Colonic mucosa (tissue), 4 donors: ENCODE data around the gene METTL25. TPM values are rescaled to one million over a fixed set of nuclear protein-coding genes. Genes with fewer than 3 reads are reported as not detected.

Experiments used
- DNase-seq: peaks from one replicate; pipeline ENCODE4 v3.0.0-alpha.2; 2020
- H3K27ac ChIP-seq: fragments of 200-600 bp; one replicate; pipeline ENCODE4 v1.8.0; 2021
- H3K27me3 ChIP-seq: fragments of 200-600 bp; one replicate; pipeline ENCODE4 v1.8.0; 2021
- H3K36me3 ChIP-seq: fragments of 200-600 bp; one replicate; pipeline ENCODE4 v1.8.0; 2021
- H3K4me1 ChIP-seq: fragments of 200-600 bp; one replicate; pipeline ENCODE4 v1.8.0; 2021; ENCODE audit warnings: mild to moderate bottlenecking
- H3K4me3 ChIP-seq: fragments of 200-600 bp; one replicate; pipeline ENCODE4 v1.8.0; 2021
- H3K9ac ChIP-seq, 2 donors: one replicate each; pipeline ENCODE4 v1.7.0; 2013; ENCODE audit warnings: control low read depth in 2 of 2, low read depth in 2 of 2, low read length in 2 of 2
- H3K9me3 ChIP-seq: fragments of 200-600 bp; one replicate; pipeline ENCODE4 v1.8.0; 2021
- CTCF ChIP-seq: fragments of 200-600 bp; IDR thresholded peaks from one replicate; pipeline ENCODE4 v1.8.0; 2022; ENCODE audit warnings: antibody characterized with exemption, mild to moderate bottlenecking
- intact Hi-C: fragments of 100-400 bp; cut with DNase I; formaldehyde crosslinking; loops from one replicate; pipeline ENCODE4 v1.14.1; 2022
- total RNA-seq, 2 donors: library from RNA; stranded (reverse); fragmentation: NEBNext Ultra II Directional in 1 of 2; extraction: Animal tissue kit (Norgen Biotek cat#: 25700) in 1 of 2; gene quantifications; one replicate each; pipeline ENCODE4 v1.2.1, GENCODE V29; 2021
- donor health status: healthy.
- donor health status: DM: no; HTN: no; CAD: no.
- donor health status: DM: no; HTN: no; CAD: no.

The METTL25 gene
- total RNA-seq, 2 donors from 2014 or later, result 12.8 to 13.8 TPM

- Histone ChIP-seq H3K4me1 (no peaks in the 10 kb centered on the region), H3K36me3 (no peaks in the 10 kb centered on the region), H3K27me3 (no peaks in the 10 kb centered on the region), H3K27ac (no peak overlapping the region), H3K9ac (no peak overlapping the region), H3K9me3 (no peaks in the 10 kb centered on the region), H3K4me3 (no peak overlapping the region)
- intact Hi-C loops, result no loop called here
- no peak for TF ChIP-seq CTCF
- no peak for DNase-seq
Observed at GRCh38 chr12:82375201-82375600, 16.9 kb downstream of the METTL25 start.

- DNase-seq, result no peak
- Histone ChIP-seq H3K9ac (no peak overlapping the region), H3K4me1 (no peaks in the 10 kb centered on the region), H3K9me3 (no peaks in the 10 kb centered on the region), H3K27me3 (no peaks in the 10 kb centered on the region), H3K4me3 (no peak overlapping the region), H3K27ac (no peak overlapping the region), H3K36me3 (no peaks in the 10 kb centered on the region)
- intact Hi-C loops, result no loop called here
- no peak for TF ChIP-seq CTCF
Observed at GRCh38 chr12:82378997-82379396, 20.7 kb downstream of the METTL25 start.

DNA sequence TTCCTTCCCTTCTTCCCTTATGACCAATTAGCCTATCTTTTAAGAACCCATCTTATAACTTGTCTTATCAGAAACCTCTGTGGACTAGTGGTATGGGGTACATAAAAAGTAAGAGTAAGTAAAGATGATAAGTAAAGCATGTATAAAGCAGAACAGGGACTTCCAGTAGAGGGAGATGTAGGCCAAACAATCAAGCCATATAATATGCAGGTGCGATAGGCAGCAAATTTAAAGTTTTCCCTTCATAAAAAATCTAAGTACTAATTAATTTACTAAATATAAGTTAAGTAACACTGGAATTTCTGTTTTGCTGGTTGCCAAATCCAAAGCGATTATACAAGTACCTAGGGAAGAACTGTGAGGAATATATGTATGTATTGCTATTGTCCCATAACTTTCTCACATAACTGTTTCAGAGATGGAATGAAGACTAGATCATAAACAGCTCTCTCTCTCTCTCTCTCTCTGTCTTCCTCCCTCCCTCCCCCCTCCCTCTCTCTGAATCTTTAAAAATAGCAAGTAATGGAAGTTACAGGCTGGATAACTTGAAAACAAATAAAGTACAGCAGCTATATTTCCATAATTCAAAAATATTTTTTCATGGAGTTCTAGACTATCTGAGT, 25.7 kb downstream of the METTL25 start:
- Histone ChIP-seq H3K9me3 (no peaks in the 10 kb centered on the region), H3K27me3 (no peaks in the 10 kb centered on the region), H3K4me1 (no peaks in the 10 kb centered on the region), H3K4me3 (no peak overlapping the region), H3K36me3 (no peaks in the 10 kb centered on the region), H3K9ac (no peak overlapping the region), H3K27ac (no peak overlapping the region)
- peak; percentile 20 for TF ChIP-seq CTCF
- intact Hi-C loops, result loop anchor here (10.0 kb wide), 1 partner anchor 241 kb away; no protein-coding TSS in a partner anchor
- DNase-seq, result no peak

DNA sequence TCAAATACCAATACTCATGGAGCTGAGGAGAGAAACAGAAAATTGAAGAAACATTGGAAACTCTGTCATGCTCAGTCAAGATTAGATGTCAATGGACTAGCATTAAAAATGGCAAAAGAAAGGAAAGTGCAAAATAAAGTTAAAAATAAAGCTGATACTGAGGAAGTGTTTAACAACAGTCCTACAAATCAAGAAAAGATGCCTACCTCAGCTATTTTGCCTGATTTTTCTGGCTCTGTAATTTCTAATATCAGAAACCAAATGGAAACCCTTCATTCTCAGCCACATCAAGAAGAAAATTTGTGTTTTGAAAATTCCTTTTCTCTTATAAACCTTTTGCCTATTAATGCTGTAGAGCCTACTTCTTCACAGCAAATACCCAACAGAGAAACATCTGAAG, 40.5 kb downstream of the METTL25 start:
- no peak for TF ChIP-seq CTCF
- Histone ChIP-seq H3K4me3 (no peak overlapping the region), H3K27ac (no peak overlapping the region), H3K9me3 (no peaks in the 10 kb centered on the region), H3K27me3 (no peaks in the 10 kb centered on the region), H3K4me1 (no peaks in the 10 kb centered on the region), H3K36me3 (no peaks in the 10 kb centered on the region), H3K9ac (no peak overlapping the region)
- no peak for DNase-seq
- intact Hi-C loops, result no loop called here

DNA sequence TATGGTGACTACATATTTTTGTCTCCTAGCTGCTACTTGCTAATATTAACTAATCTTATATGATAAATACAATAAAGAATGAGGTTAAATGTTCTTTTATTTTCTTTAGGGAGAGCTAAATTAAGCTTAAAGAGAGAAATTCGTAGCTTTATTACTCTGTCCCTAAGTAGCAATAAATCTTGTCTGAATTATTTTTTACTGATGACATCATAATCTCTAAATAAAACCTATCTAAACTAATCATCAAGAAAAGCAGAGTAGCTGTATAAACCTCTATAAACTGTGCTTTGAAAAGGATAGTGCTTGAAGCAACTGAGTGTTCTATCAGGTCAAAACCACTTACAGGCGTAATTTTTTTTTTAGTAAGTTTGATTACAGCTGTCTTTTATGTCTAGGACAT, 42.5 kb downstream of the METTL25 start:
- Histone ChIP-seq H3K4me3 (no peak overlapping the region), H3K27me3 (no peaks in the 10 kb centered on the region), H3K4me1 (no peaks in the 10 kb centered on the region), H3K36me3 (no peaks in the 10 kb centered on the region), H3K9me3 (no peaks in the 10 kb centered on the region), H3K9ac (no peak overlapping the region), H3K27ac (no peak overlapping the region)
- intact Hi-C loops, result no loop called here
- TF ChIP-seq CTCF, result no peak
- no peak for DNase-seq
